ENCODE data around the gene WDR6.
"Not testable (repeated sequence)": the region's sequence is repeated elsewhere in the genome, so short reads cannot be mapped to it uniquely, and the experiment has no call there.

- TF ChIP-seq USF1 (CRISPR knock-in tag; IDR thresholded peaks at IDR 0.05); KAT7 (CRISPR knock-in tag; IDR thresholded peaks at IDR 0.05; ENCODE audit: borderline replicate concordance); CTCF (IDR thresholded peaks at IDR 0.05); ZBTB21 (CRISPR knock-in tag; IDR thresholded peaks at IDR 0.05; ENCODE audit: borderline replicate concordance); ZNF423 (CRISPR knock-in tag; IDR thresholded peaks at IDR 0.05); IRF1 (CRISPR knock-in tag; IDR thresholded peaks at IDR 0.05); MXD4 (CRISPR knock-in tag; IDR thresholded peaks at IDR 0.05; ENCODE audit: borderline replicate concordance); ZNF121 (CRISPR knock-in tag; IDR thresholded peaks at IDR 0.05): not testable (repeated sequence)
Measured at GRCh38 chr3:49008627-49009026, 1.4 kb downstream of the WDR6 start.
